HCT116 (cell line): Measurements from ENCODE around the gene C16orf74. TPM values are rescaled to one million over a fixed set of nuclear protein-coding genes. Genes with fewer than 3 reads are reported as not detected.
A peak's percentile ranks its signal among the peaks of the same experiment; 100 is the strongest.

Source experiments
- ATAC-seq: fragments of 200-7000 bp; cut with Tn5 transposase; 2 replicates; pipeline ENCODE4 v1.9.1; 2020; ENCODE audit warnings: mild to moderate bottlenecking, moderate library complexity
- BruUV-seq: library from RNA; stranded (reverse); fragments of 400-500 nt; replicated peaks from 2 replicates; lab custom pipeline; 2021; lab: Mats Ljungman, UMichigan
- CTCF ChIA-PET: fragments of 300-600 bp; sonication (Branson Sonifier 250); formaldehyde crosslinking; loops from one replicate; lab custom pipeline; 2021; ENCODE audit warnings: antibody characterized with exemption; lab: Charles Lee
- POLR2A ChIA-PET: fragments of 300-600, 350-600 bp; sonication (Branson Sonifier 250); formaldehyde crosslinking; loops from one replicate; lab custom pipeline; 2021; ENCODE audit warnings: antibody characterized with exemption; lab: Charles Lee
- RAD21 ChIA-PET, 2 experiments: fragments of 300-600 bp; sonication (Branson Sonifier 250); formaldehyde crosslinking; loops; one replicate each; lab custom pipeline; 2023; ENCODE audit warnings: low total read pairs in 2 of 2; ENCODE audit not compliant: uncharacterized antibody in 2 of 2, unreplicated experiment in 2 of 2, low non-redundant PET in 1 of 2; lab: Charles Lee
- DNase-seq: peaks from one replicate; pipeline ENCODE4 v3.0.0-alpha.2; 2010; ENCODE audit warnings: low read depth, low spot score
- H2AFZ ChIP-seq: fragments of 200-600 bp; shearing (Covaris generic), sonication (generic); 2 replicates; pipeline ENCODE4 v1.6.1; 2017; ENCODE audit warnings: low read depth, mixed run types, mixed read lengths, antibody characterized with exemption, low read length; ENCODE audit not compliant: poor library complexity, severe bottlenecking
- H3K27ac ChIP-seq: 2 replicates; pipeline ENCODE4 v1.5.1; 2012; ENCODE audit warnings: low read depth, low read length
- H3K27me3 ChIP-seq: fragments of 200-600 bp; sonication (generic); 2 replicates; pipeline ENCODE4 v1.6.1; 2016; ENCODE audit warnings: mixed run types, low read length, mixed read lengths; ENCODE audit not compliant: insufficient read depth
- H3K36me3 ChIP-seq, 2 experiments: fragments of 200-500 bp in 1 of 2; fragments of 200-600 bp in 1 of 2; sonication (Bioruptor generic) in 1 of 2; sonication (generic) in 1 of 2; 2 replicates each; pipeline versions ENCODE4 v1.5.1 to v1.6.1; 2014 to 2016; ENCODE audit warnings: low read length in 2 of 2, inconsistent platforms in 1 of 2, mixed read lengths in 1 of 2, mixed run types in 1 of 2; ENCODE audit not compliant: insufficient read depth in 2 of 2, control insufficient read depth in 1 of 2
- H3K4me1 ChIP-seq, 2 experiments: fragments of 200-600 bp in 1 of 2; sonication (generic) in 1 of 2; 2 replicates each; pipeline versions ENCODE4 v1.5.1 to v1.6.1; 2012 to 2017; ENCODE audit warnings: low read length in 2 of 2, inconsistent platforms in 1 of 2, mild to moderate bottlenecking in 1 of 2, mixed read lengths in 1 of 2, mixed run types in 1 of 2, moderate library complexity in 1 of 2; ENCODE audit not compliant: insufficient read depth in 2 of 2, control insufficient read depth in 1 of 2
- H3K4me2 ChIP-seq: fragments of 200-600 bp; sonication (generic); 2 replicates; pipeline ENCODE4 v1.6.1; 2017; ENCODE audit warnings: mixed run types, low read length, mixed read lengths
- H3K4me3 ChIP-seq, 2 experiments: fragments of 200-600 bp in 1 of 2; sonication (generic) in 1 of 2; replicated peaks in 1 of 2; 2 replicates each; pipeline ENCODE4 v1.5.1; 2011 to 2016; ENCODE audit warnings: low read length in 2 of 2, control low read depth in 1 of 2, low read depth in 1 of 2, mild to moderate bottlenecking in 1 of 2, mixed read lengths in 1 of 2, mixed run types in 1 of 2
- H3K79me2 ChIP-seq: fragments of 200-600 bp; sonication (generic); 2 replicates; pipeline ENCODE4 v1.6.1; 2017; ENCODE audit warnings: mild to moderate bottlenecking, mixed run types, low read length, moderate library complexity, mixed read lengths; ENCODE audit not compliant: insufficient read depth
- H3K9ac ChIP-seq: fragments of 200-600 bp; sonication (generic); 2 replicates; pipeline ENCODE4 v1.6.1; 2016; ENCODE audit warnings: low read length, mixed read lengths
- H3K9me2 ChIP-seq: fragments of 200-600 bp; sonication (generic), shearing (Covaris generic); 2 replicates; pipeline ENCODE4 v1.6.1; 2017; ENCODE audit warnings: mixed run types, mild to moderate bottlenecking, moderate library complexity; ENCODE audit not compliant: insufficient read depth
- H3K9me3 ChIP-seq, 2 experiments: fragments of 200-500 bp in 1 of 2; fragments of 200-600 bp in 1 of 2; sonication (Bioruptor generic) in 1 of 2; sonication (generic) in 1 of 2; 2 replicates each; pipeline ENCODE4 v1.6.1; 2014 to 2017; ENCODE audit warnings: low read length in 2 of 2, mixed read lengths in 2 of 2, inconsistent platforms in 1 of 2, low read depth in 1 of 2, mild to moderate bottlenecking in 1 of 2, mixed run types in 1 of 2, moderate library complexity in 1 of 2; ENCODE audit not compliant: control insufficient read depth in 1 of 2, insufficient read depth in 1 of 2
- H4K20me1 ChIP-seq: fragments of 200-600 bp; sonication (generic), shearing (Covaris generic); 2 replicates; pipeline ENCODE4 v1.6.1; 2017; ENCODE audit warnings: mixed run types, mild to moderate bottlenecking, moderate library complexity; ENCODE audit not compliant: insufficient read depth
- ATF3 ChIP-seq: IDR thresholded peaks from 2 replicates; pipeline ENCODE4 v1.6.1; 2012
- EGR1 ChIP-seq: IDR thresholded peaks from 2 replicates; pipeline ENCODE4 v1.6.1; 2012; ENCODE audit warnings: low read depth
- EZH2 ChIP-seq: fragments of 200-600 bp; sonication (generic); IDR thresholded peaks from 2 replicates; pipeline ENCODE4 v1.6.1; 2017; ENCODE audit warnings: antibody characterized with exemption, mixed run types
- JUND ChIP-seq: IDR thresholded peaks from 2 replicates; pipeline ENCODE4 v1.6.1; 2012
- MAX ChIP-seq: IDR thresholded peaks from 2 replicates; pipeline ENCODE4 v1.6.1; 2012
- POLR2A ChIP-seq: IDR thresholded peaks from 2 replicates; pipeline ENCODE4 v1.7.0; 2011; ENCODE audit warnings: borderline replicate concordance; ENCODE audit not compliant: insufficient read depth, insufficient read length; ENCODE audit errors: extremely low read depth
- POLR2AphosphoS5 ChIP-seq: IDR thresholded peaks from 2 replicates; pipeline ENCODE4 v1.6.1; 2011; ENCODE audit warnings: mild to moderate bottlenecking, low read depth, low read length, moderate library complexity
- RAD21 ChIP-seq: IDR thresholded peaks from 2 replicates; pipeline ENCODE4 v1.6.1; 2012; ENCODE audit warnings: low read depth, mild to moderate bottlenecking
- SIN3A ChIP-seq: IDR thresholded peaks from 2 replicates; pipeline ENCODE4 v1.6.1; 2012; ENCODE audit warnings: low read depth
- SP1 ChIP-seq: IDR thresholded peaks from 2 replicates; pipeline ENCODE4 v1.6.1; 2012; ENCODE audit warnings: low read depth
- TCF7L2 ChIP-seq: IDR thresholded peaks from 2 replicates; pipeline ENCODE4 v1.7.0; 2011; ENCODE audit warnings: borderline replicate concordance, inconsistent platforms; ENCODE audit not compliant: insufficient read depth, insufficient read length; ENCODE audit errors: extremely low read depth
- ZBTB33 ChIP-seq: IDR thresholded peaks from 2 replicates; pipeline ENCODE4 v1.6.1; 2011; ENCODE audit warnings: mild to moderate bottlenecking, low read length, moderate library complexity; ENCODE audit not compliant: insufficient replicate concordance; ENCODE audit errors: extremely low read depth
- ZFX ChIP-seq: fragments of 450-650 bp; IDR thresholded peaks from 2 replicates; pipeline ENCODE4 v1.6.1; 2017
- intact Hi-C: fragments of 100-400 bp; cut with micrococcal nuclease; formaldehyde crosslinking; loops from 2 replicates; pipeline ENCODE4 v1.10.0; 2022
- total RNA-seq: library from RNA; stranded (reverse); gene quantifications from one replicate; pipeline ENCODE4 v1.2.1, GENCODE V29; 2021; ENCODE audit not compliant: unreplicated experiment

Gene C16orf74
- total RNA-seq, 1 experiment from 2014 or later, result 30.0 TPM

- ATAC-seq, result peak; percentile 99
- peak within 1 kb of the TSS; percentile 91 for H2AFZ ChIP-seq
- BruUV-seq, result no TSS peak
Observed at GRCh38 chr16:85688586-85689284, 62.2 kb downstream of the C16orf74 start, which contains the start of gene GINS2. GINS2 (minus strand) TSS chr16:85688954; CDS start chr16:85688898, 56 bp downstream.

More at GRCh38 chr16:85688586-85689284, 62.2 kb downstream of the C16orf74 start, which contains the start of gene GINS2:
- intact Hi-C loops, result loop anchor here (2.0 kb wide), 1 partner anchor 74 kb away; no protein-coding TSS in a partner anchor
- Histone ChIP-seq H3K4me2 (peak within 1 kb of the TSS; percentile 98), H3K36me3 (peaks cover 5 to 9% of the 10 kb centered on the region in 2 experiments; a peak in 1 of 4 replicates), H3K4me1 (peaks cover 14 to 24% of the 10 kb centered on the region in 2 experiments), H3K9me2 (no peaks in the 10 kb centered on the region), H3K9me3 (no peaks in the 10 kb centered on the region), H4K20me1 (no peaks in the 10 kb centered on the region; the same call in 1 of the 2 replicates), H3K9ac (peak within 1 kb of the TSS; percentile 88), H3K4me3 (peak within 1 kb of the TSS; percentile 63 to 91), H3K27ac (peak within 1 kb of the TSS; percentile 52), H3K79me2 (peaks cover 46% of the 10 kb centered on the region), H3K27me3 (no peaks in the 10 kb centered on the region)
- ChIA-PET RAD21 (interaction anchor here in 1 of 2 experiments (0.6 kb wide), 1 partner anchor 47 kb away, joined by 3 read pairs; no protein-coding TSS in a partner anchor), POLR2A (interaction anchor here (1.0 kb wide), 1 partner anchor 10 kb away, joined by 3 read pairs; no protein-coding TSS in a partner anchor), CTCF (interaction anchor here (0.6 to 1.0 kb wide), 2 partner anchors 29 to 436 kb away, joined by 3 read pairs; no protein-coding TSS in a partner anchor)
- peak; percentile 84 for TF ChIP-seq MAX
- no peak for TF ChIP-seq TCF7L2
- peak; percentile 68 for TF ChIP-seq POLR2AphosphoS5
- no peak for TF ChIP-seq JUND
- TF ChIP-seq POLR2A, result peak; percentile 58
- peak; percentile 87 for TF ChIP-seq SIN3A
- TF ChIP-seq ZFX, result peak; percentile 92; the same call in 1 of the 2 replicates
- TF ChIP-seq EZH2, result no peak
- no peak for TF ChIP-seq ZBTB33
- TF ChIP-seq ATF3, result no peak
- no peak for TF ChIP-seq RAD21
- 0 out of 2 replicates have a peak, but pooled peaks have one; percentile 33 for TF ChIP-seq EGR1
- peak; percentile 96 for TF ChIP-seq SP1
- peak; percentile 77 for DNase-seq
